GM12878 (cell line): Measurements from ENCODE around the gene NPAS1. TPM values are rescaled to one million over a fixed set of nuclear protein-coding genes. Genes with fewer than 3 reads are reported as not detected.

Source experiments
- ATAC-seq: fragments of 200-7000 bp; cut with Tn5 transposase; 3 replicates; pipeline ENCODE4 v1.9.1; 2020; ENCODE audit warnings: mild to moderate bottlenecking, moderate library complexity
- BruUV-seq: library from RNA; stranded (reverse); fragments of 400-500 nt; replicated peaks from 2 replicates; lab custom pipeline; 2021; lab: Mats Ljungman, UMichigan
- CTCF ChIA-PET: fragments of 300-600 bp; sonication (Branson Sonifier 250); formaldehyde crosslinking; extraction: SDS; loops from one replicate; lab custom pipeline; 2021; ENCODE audit warnings: inconsistent platforms; lab: Yijun Ruan, JAX
- POLR2A ChIA-PET: fragments of 350-600 bp; formaldehyde crosslinking; extraction: SDS; loops from one replicate; lab custom pipeline; 2021; ENCODE audit warnings: inconsistent platforms; lab: Charles Lee
- RAD21 ChIA-PET: fragments of 300-600 bp; sonication (Branson Sonifier 250); formaldehyde crosslinking; loops from one replicate; lab custom pipeline; 2023; ENCODE audit warnings: antibody characterized with exemption; ENCODE audit not compliant: unreplicated experiment; lab: Charles Lee
- SMC1A ChIA-PET: fragments of 300-600 bp; sonication (Branson Sonifier 250); formaldehyde crosslinking; loops from one replicate; lab custom pipeline; 2023; ENCODE audit not compliant: unreplicated experiment, uncharacterized antibody; lab: Charles Lee
- DNase-seq: peaks from one replicate; pipeline ENCODE4 v3.0.0-alpha.2; 2011; ENCODE audit warnings: low read depth, low spot score
- FAIRE-seq: peaks from 3 replicates; lab custom pipeline; 2011; peaks lifted over from hg19 to GRCh38; lab: Jason Lieb, UNC
- H2AFZ ChIP-seq: 2 replicates; pipeline ENCODE4 v1.6.0; 2011; ENCODE audit warnings: low read depth, low read length, control low read depth; ENCODE audit not compliant: control insufficient read depth
- H3K27ac ChIP-seq: 2 replicates; pipeline ENCODE4 v1.5.1; 2011; ENCODE audit warnings: control low read depth; ENCODE audit not compliant: control insufficient read depth, insufficient read depth
- H3K27me3 ChIP-seq, 2 experiments: replicated peaks in 1 of 2; 2 replicates each; pipeline versions ENCODE4 v1.6.0 to v1.6.1; 2011; ENCODE audit warnings: low read length in 1 of 2; ENCODE audit not compliant: control insufficient read depth in 2 of 2, insufficient read depth in 2 of 2
- H3K36me3 ChIP-seq, 2 experiments: 2 replicates each; pipeline ENCODE4 v1.5.1; 2011; ENCODE audit warnings: low read length in 1 of 2; ENCODE audit not compliant: control insufficient read depth in 2 of 2, insufficient read depth in 2 of 2
- H3K4me1 ChIP-seq: 2 replicates; pipeline ENCODE4 v1.6.1; 2011; ENCODE audit warnings: mild to moderate bottlenecking, low read length, moderate library complexity, mixed read lengths; ENCODE audit not compliant: control insufficient read depth, insufficient read depth
- H3K4me2 ChIP-seq: 2 replicates; pipeline ENCODE4 v1.6.0; 2011; ENCODE audit warnings: control low read depth; ENCODE audit not compliant: control insufficient read depth, insufficient read depth
- H3K4me3 ChIP-seq: fragments of 200-600 bp; sonication (generic); 2 replicates; pipeline ENCODE4 v1.5.1; 2016
- H3K79me2 ChIP-seq: 2 replicates; pipeline ENCODE4 v1.6.0; 2011; ENCODE audit warnings: low read length; ENCODE audit not compliant: control insufficient read depth, insufficient read depth
- H3K9ac ChIP-seq: 2 replicates; pipeline ENCODE4 v1.8.0; 2011; ENCODE audit warnings: low read length, control low read depth, mixed read lengths; ENCODE audit not compliant: control insufficient read depth, insufficient read depth
- H3K9me3 ChIP-seq: replicated peaks from 3 replicates; pipeline ENCODE4 v1.5.1; 2011; ENCODE audit warnings: mild to moderate bottlenecking, low read length; ENCODE audit not compliant: control insufficient read depth, insufficient read depth
- H4K20me1 ChIP-seq: 2 replicates; pipeline ENCODE4 v1.6.0; 2011; ENCODE audit not compliant: control insufficient read depth, insufficient read depth
- CBX3 ChIP-seq: fragments of 200-600 bp; sonication (generic); IDR thresholded peaks from 2 replicates; pipeline ENCODE4 v1.6.1; 2016; ENCODE audit warnings: low read depth, borderline replicate concordance
- CHD4 ChIP-seq: fragments of 200-600 bp; sonication (generic); IDR thresholded peaks from 2 replicates; pipeline ENCODE4 v1.6.1; 2016; ENCODE audit warnings: mild to moderate bottlenecking
- DPF2 ChIP-seq: fragments of 450-650 bp; IDR thresholded peaks from 2 replicates; pipeline ENCODE4 v1.6.1; 2017; ENCODE audit warnings: mild to moderate bottlenecking
- EGR1 ChIP-seq, 2 experiments: IDR thresholded peaks; 1 replicate in 1 of 2; 2 replicates in 1 of 2; pipeline ENCODE4 v1.6.1; 2011 to 2012; ENCODE audit warnings: low read depth in 2 of 2, low read length in 2 of 2, borderline replicate concordance in 1 of 2, mild to moderate bottlenecking in 1 of 2, moderate library complexity in 1 of 2
- MYB ChIP-seq: fragments of 150-350 bp; IDR thresholded peaks from 2 replicates; pipeline ENCODE4 v1.6.1; 2014; ENCODE audit warnings: mild to moderate bottlenecking, low read depth, low read length, borderline replicate concordance
- NR2F1 ChIP-seq: fragments of 450-650 bp; conservative IDR thresholded peaks from 2 replicates; pipeline ENCODE4 v1.6.1; 2017; ENCODE audit warnings: mild to moderate bottlenecking
- SMAD1 ChIP-seq: fragments of 450-650 bp; IDR thresholded peaks from 2 replicates; pipeline ENCODE4 v1.6.1; 2018; ENCODE audit warnings: mild to moderate bottlenecking, low read depth; ENCODE audit not compliant: partially characterized antibody
- SPI1 ChIP-seq: IDR thresholded peaks from 2 replicates; pipeline ENCODE4 v1.6.1; 2011; ENCODE audit warnings: low read depth, mild to moderate bottlenecking, low read length, moderate library complexity, borderline replicate concordance; ENCODE audit not compliant: insufficient read depth
- USF1 ChIP-seq: IDR thresholded peaks from 2 replicates; pipeline ENCODE4 v1.6.1; 2011; ENCODE audit warnings: borderline replicate concordance, low read depth, mild to moderate bottlenecking, moderate library complexity, mixed read lengths, low read length; ENCODE audit not compliant: insufficient read depth; ENCODE audit errors: extremely low read length
- ZNF274 ChIP-seq: IDR thresholded peaks from one replicate; pipeline ENCODE4 v1.8.0; 2011; ENCODE audit not compliant: insufficient read length, insufficient read depth
- WGBS: methylation state at CpG from one replicate; pipeline ENCODE4 v1.1.6; 2016; ENCODE audit warnings: low lambda C conversion rate; ENCODE audit not compliant: insufficient replicate concordance, insufficient coverage; ENCODE audit errors: missing lambda C conversion rate; 5-methylcytosine and 5-hydroxymethylcytosine counted together
- in situ Hi-C: fragments of 300-500 bp; cut with MboI; formaldehyde crosslinking; loops from 9 replicates; pipeline ENCODE4 v1.14.3; 2018; ENCODE audit warnings: mixed read lengths
- intact Hi-C: fragments of 100-400 bp; cut with micrococcal nuclease; formaldehyde crosslinking; loops from one replicate; pipeline ENCODE4 v1.14.2; 2022; ENCODE audit not compliant: unreplicated experiment
- polyA plus RNA-seq, 11 experiments: library from polyadenylated mRNA; depleted of rRNA in 4 of 11; unstranded in 6 of 11; stranded (reverse) in 5 of 11; fragments of >200 nt; fragmentation: Nextera tagmentation in 4 of 11; fragmentation: Illumina TruSeq in 1 of 11; extraction: Ambion mirVana in 4 of 11; extraction: Trizol in 1 of 11; gene quantifications; 1 replicate in 1 of 11; 2 replicates in 10 of 11; pipeline versions ENCODE4 v1.2.1 to v1.2.3, GENCODE V29; 2011 to 2016; ENCODE audit warnings: inconsistent platforms in 2 of 11, missing spikeins in 2 of 11, low read depth in 1 of 11
- total RNA-seq, 4 experiments: library from RNA; depleted of rRNA in 3 of 4; stranded (reverse); fragments of >200 nt in 3 of 4; fragmentation: Illumina TruSeq in 1 of 4; extraction: Trizol in 1 of 4; gene quantifications; 2 replicates each; pipeline versions ENCODE4 v1.2.1 to v1.2.3, GENCODE V29; 2013 to 2021
- TF ChIP-seq, protein P1 (sequence below): IDR thresholded peaks from 2 replicates; pipeline ENCODE4 v1.6.1; 2012; ENCODE audit warnings: low read depth, low read length, improper control_type of control experiment

NPAS1 gene
- total and polyA plus RNA-seq, 10 of the 15 experiments (the other 5 are each of a cell fraction or from before 2014, with no cell fraction given): 0.14 to 0.72 (median 0.28) TPM; not detected in 3

DNA sequence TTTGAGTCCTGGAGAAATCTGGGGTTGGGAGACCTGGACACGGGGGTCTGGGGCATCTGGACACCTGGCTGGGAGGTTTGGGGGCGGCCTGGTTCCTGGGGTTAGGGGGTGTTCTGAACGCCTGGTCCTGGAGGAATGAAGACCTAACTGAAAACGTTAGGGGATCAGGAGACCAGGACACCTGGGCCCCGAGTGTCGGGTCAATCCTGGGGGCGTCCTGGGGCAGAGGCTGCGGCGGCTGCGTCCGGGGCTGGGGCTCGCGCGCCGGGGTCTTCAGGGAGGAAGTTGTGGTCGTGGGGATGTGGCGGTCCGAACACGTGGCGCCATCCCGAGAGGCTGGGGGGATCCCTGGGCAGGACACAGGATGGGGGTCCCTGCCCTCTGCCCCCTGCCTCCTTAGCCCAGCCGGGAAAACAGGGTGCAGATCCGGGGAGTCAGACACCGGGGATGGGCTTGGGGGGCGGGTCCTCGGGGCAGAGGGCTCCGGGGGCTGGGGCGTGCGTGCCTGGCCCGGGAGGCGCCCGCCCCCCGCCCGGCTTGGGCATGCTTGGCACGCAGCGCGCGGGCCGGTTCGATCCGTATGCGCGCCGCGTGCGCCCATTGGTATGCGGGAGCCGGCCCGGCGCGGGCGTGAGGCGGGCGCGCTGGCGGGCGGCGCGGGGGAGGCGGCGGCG lies 632 bp downstream of the NPAS1 start:
- no peak overlapping the region for H3K4me3 ChIP-seq
- H3K79me2 ChIP-seq: no peaks in the 10 kb centered on the region
- CTCF ChIA-PET: no interaction called here
- H3K4me2 ChIP-seq: peak overlapping the region; percentile 25; the same call in 1 of the 2 replicates
- no TSS peak for BruUV-seq
- in situ Hi-C loops: no loop called here
- no peak for DNase-seq
- peaks cover 10 to 28% of the 10 kb centered on the region in 2 experiments for H3K27me3 ChIP-seq
- ATAC-seq: 0 out of 3 replicates have a peak, but pooled peaks have one; percentile 27
- no peaks in the 10 kb centered on the region for H3K4me1 ChIP-seq
- POLR2A ChIA-PET: no interaction called here
- RAD21 ChIA-PET: no interaction called here
- WGBS: 8% methylated on average over 28 of the region's 62 CpGs
- no peak for TF ChIP-seq ZNF274
- TF ChIP-seq CHD4: no peak
- TF ChIP-seq MYB: no peak
- no peak for TF ChIP-seq SPI1
- no peak for TF ChIP-seq NR2F1
- no peak for TF ChIP-seq EGR1 (IDR thresholded peaks at IDR 0.05; ENCODE audit: borderline replicate concordance in 1 of 2, low read depth in 2 of 2, low read length in 2 of 2)
- TF ChIP-seq USF1: no peak
- TF ChIP-seq CBX3: no peak
- TF ChIP-seq, protein P1, sequence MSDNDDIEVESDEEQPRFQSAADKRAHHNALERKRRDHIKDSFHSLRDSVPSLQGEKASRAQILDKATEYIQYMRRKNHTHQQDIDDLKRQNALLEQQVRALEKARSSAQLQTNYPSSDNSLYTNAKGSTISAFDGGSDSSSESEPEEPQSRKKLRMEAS: no peak
- TF ChIP-seq DPF2: no peak
- TF ChIP-seq SMAD1: no peak
- no peaks in the 10 kb centered on the region for H3K36me3 ChIP-seq
- SMC1A ChIA-PET: no interaction called here
- intact Hi-C loops: no loop called here
- no peaks in the 10 kb centered on the region for H3K9me3 ChIP-seq
- no peak overlapping the region for H3K27ac ChIP-seq
- H2AFZ ChIP-seq: no peak overlapping the region
- H3K9ac ChIP-seq: no peak overlapping the region
- peaks cover 3% of the 10 kb centered on the region; the same call in 1 of the 2 replicates for H4K20me1 ChIP-seq
- FAIRE-seq: no peak
